ENCODE measurements around the gene MRPL22. TPM values are rescaled to one million over a fixed set of nuclear protein-coding genes. Genes with fewer than 3 reads are reported as not detected.

Gene MRPL22
- total and polyA plus RNA-seq, 2 donors (not counting 3 experiments of a cell fraction or from before 2014, with no cell fraction given): 66.9 to 112 TPM

- CTCF ChIA-PET: no interaction called here
- intact Hi-C loops (cut with micrococcal nuclease): no loop called here
- TF ChIP-seq POLR2AphosphoS5 (IDR thresholded peaks at IDR 0.05; ENCODE audit: insufficient read depth, low read depth, low read length) (no peak), MAX (IDR thresholded peaks at IDR 0.05; ENCODE audit: insufficient read depth, insufficient read length) (no peak), MYC (IDR thresholded peaks at IDR 0.05; ENCODE audit: low read depth, low read length) (no peak), FOS (IDR thresholded peaks at IDR 0.05; ENCODE audit: borderline replicate concordance, insufficient read depth, low read length) (no peak), EZH2 (IDR thresholded peaks at IDR 0.05; ENCODE audit: borderline replicate concordance, low read depth, low read length, severe bottlenecking) (no peak)
- no peak overlapping the region for H3K4me3 ChIP-seq (replicated peaks in 1 of 3; ENCODE audit: insufficient read depth in 1 of 3, low read depth in 1 of 3, low read length in 3 of 3)
- no peak overlapping the region for H3K4me2 ChIP-seq (ENCODE audit: insufficient read depth, low read length)
- no peaks in the 10 kb centered on the region for H3K9me3 ChIP-seq (replicated peaks; ENCODE audit: control insufficient read depth, insufficient read depth, low read length)
- no peak overlapping the region for H3K27ac ChIP-seq (ENCODE audit: insufficient read depth, low read depth, low read length)
- no peak overlapping the region for H2AFZ ChIP-seq (ENCODE audit: low read depth, low read length)
- POLR2A ChIA-PET: no interaction called here
- no peaks in the 10 kb centered on the region for H3K27me3 ChIP-seq (ENCODE audit: control insufficient read depth in 2 of 2, insufficient read depth in 2 of 2, low read length in 2 of 2)
- H4K20me1 ChIP-seq (replicated peaks; ENCODE audit: control insufficient read depth, extremely low read depth, insufficient read depth, low read length): no peaks in the 10 kb centered on the region
- peaks cover 0 to 9% of the 10 kb centered on the region in 2 experiments for H3K36me3 ChIP-seq (ENCODE audit: control insufficient read depth in 2 of 2, extremely low read depth in 1 of 2, insufficient read depth in 2 of 2, low read length in 2 of 2)
- DNase-seq (ENCODE audit: low read depth, low spot score) (no peak), FAIRE-seq (no peak)
- H3K4me1 ChIP-seq (ENCODE audit: control insufficient read depth, extremely low read depth, insufficient read depth, low read length): peaks cover 13% of the 10 kb centered on the region
- peaks cover 15% of the 10 kb centered on the region for H3K79me2 ChIP-seq (ENCODE audit: control insufficient read depth, insufficient read depth, low read length)
- dilution Hi-C loops (cut with MboI; ENCODE audit: extremely low pct_ligation_motif_present, low sequenced_read_pairs): no loop called here
- H3K9ac ChIP-seq (replicated peaks; ENCODE audit: extremely low read depth, insufficient read depth, low read length): no peak overlapping the region
- no peaks in the 10 kb centered on the region for H3K9me1 ChIP-seq (replicated peaks; ENCODE audit: control insufficient read depth, extremely low read depth, insufficient read depth, low read length)
- no TSS peak for BruUV-seq (replicated peaks)
Measured at GRCh38 chr5:154933537-154933936, 7.3 kb upstream of the MRPL22 start.

- TF ChIP-seq GATA2 (IDR thresholded peaks at IDR 0.05; ENCODE audit: insufficient read depth, insufficient read length, low read depth, low read length) (no peak), EZH2 (IDR thresholded peaks at IDR 0.05; ENCODE audit: borderline replicate concordance, low read depth, low read length, severe bottlenecking) (no peak), FOS (IDR thresholded peaks at IDR 0.05; ENCODE audit: borderline replicate concordance, insufficient read depth, low read length) (no peak), MAX (IDR thresholded peaks at IDR 0.05; ENCODE audit: insufficient read depth, insufficient read length) (no peak), POLR2AphosphoS5 (IDR thresholded peaks at IDR 0.05; ENCODE audit: insufficient read depth, low read depth, low read length) (no peak), POLR2A (IDR thresholded peaks at IDR 0.05; ENCODE audit: low read depth, low read length) (no peak), JUN (IDR thresholded peaks at IDR 0.05; ENCODE audit: borderline replicate concordance, insufficient read depth, insufficient read length, low read depth) (no peak), MYC (IDR thresholded peaks at IDR 0.05; ENCODE audit: low read depth, low read length) (no peak), CTCF (IDR thresholded peaks at IDR 0.05; ENCODE audit: extremely low read depth in 1 of 2, insufficient read depth in 1 of 2, low read depth in 1 of 2, low read length in 2 of 2) (no peak)
- Histone ChIP-seq H3K27ac (ENCODE audit: insufficient read depth, low read depth, low read length) (no peak overlapping the region), H3K36me3 (ENCODE audit: control insufficient read depth in 2 of 2, extremely low read depth in 1 of 2, insufficient read depth in 2 of 2, low read length in 2 of 2) (peaks cover 0 to 7% of the 10 kb centered on the region in 2 experiments), H3K9me1 (replicated peaks; ENCODE audit: control insufficient read depth, extremely low read depth, insufficient read depth, low read length) (no peaks in the 10 kb centered on the region), H4K20me1 (replicated peaks; ENCODE audit: control insufficient read depth, extremely low read depth, insufficient read depth, low read length) (no peaks in the 10 kb centered on the region), H3K4me2 (ENCODE audit: insufficient read depth, low read length) (no peak overlapping the region), H3K27me3 (ENCODE audit: control insufficient read depth in 2 of 2, insufficient read depth in 2 of 2, low read length in 2 of 2) (no peaks in the 10 kb centered on the region), H3K4me1 (ENCODE audit: control insufficient read depth, extremely low read depth, insufficient read depth, low read length) (peaks cover 13% of the 10 kb centered on the region), H3K9ac (replicated peaks; ENCODE audit: extremely low read depth, insufficient read depth, low read length) (no peak overlapping the region), H3K9me3 (replicated peaks; ENCODE audit: control insufficient read depth, insufficient read depth, low read length) (no peaks in the 10 kb centered on the region), H3K79me2 (ENCODE audit: control insufficient read depth, insufficient read depth, low read length) (peaks cover 15% of the 10 kb centered on the region), H2AFZ (ENCODE audit: low read depth, low read length) (no peak overlapping the region), H3K4me3 (replicated peaks in 1 of 3; ENCODE audit: insufficient read depth in 1 of 3, low read depth in 1 of 3, low read length in 3 of 3) (no peak overlapping the region)
- no peak for FAIRE-seq
- CTCF ChIA-PET: no interaction called here
- intact Hi-C loops (cut with micrococcal nuclease) (no loop called here), dilution Hi-C loops (cut with MboI; ENCODE audit: extremely low pct_ligation_motif_present, low sequenced_read_pairs) (no loop called here)
- BruUV-seq (replicated peaks): no TSS peak
- DNase-seq (ENCODE audit: low read depth, low spot score): no peak
- POLR2A ChIA-PET: no interaction called here
Measured at GRCh38 chr5:154934881-154935280, 6.0 kb upstream of the MRPL22 start.

All from endothelial cell of umbilical vein (primary cell).